Sigmoid colon (tissue), 4 donors: Measurements from ENCODE around the gene COQ10B.

Experiments used
- POLR2A ChIP-seq, 2 donors: fragments of 450-650 bp; IDR thresholded peaks; one replicate each; pipeline ENCODE4 v1.6.1; 2016; ENCODE audit warnings: antibody characterized with exemption in 2 of 2, mild to moderate bottlenecking in 2 of 2, moderate library complexity in 2 of 2
- POLR2AphosphoS5 ChIP-seq, 4 donors: sonication (generic); formaldehyde crosslinking; IDR thresholded peaks; one replicate each; pipeline ENCODE4 v1.6.1; 2017; ENCODE audit warnings: antibody characterized with exemption in 4 of 4
- TF ChIP-seq, protein P1 (sequence below), 4 experiments: fragments of 450-650 bp in 3 of 4; fragments of 200-600 bp in 1 of 4; IDR thresholded peaks; one replicate each; pipeline ENCODE4 v1.5.1; 2016 to 2019; ENCODE audit warnings: antibody characterized with exemption in 4 of 4, mild to moderate bottlenecking in 3 of 4, moderate library complexity in 2 of 4

- TF ChIP-seq POLR2A (IDR thresholded peaks at IDR 0.05) (peak; percentile 86 to 92), POLR2AphosphoS5 (IDR thresholded peaks at IDR 0.05) (peak; percentile 94 to 99 (median 98))
- TF ChIP-seq, protein P1, sequence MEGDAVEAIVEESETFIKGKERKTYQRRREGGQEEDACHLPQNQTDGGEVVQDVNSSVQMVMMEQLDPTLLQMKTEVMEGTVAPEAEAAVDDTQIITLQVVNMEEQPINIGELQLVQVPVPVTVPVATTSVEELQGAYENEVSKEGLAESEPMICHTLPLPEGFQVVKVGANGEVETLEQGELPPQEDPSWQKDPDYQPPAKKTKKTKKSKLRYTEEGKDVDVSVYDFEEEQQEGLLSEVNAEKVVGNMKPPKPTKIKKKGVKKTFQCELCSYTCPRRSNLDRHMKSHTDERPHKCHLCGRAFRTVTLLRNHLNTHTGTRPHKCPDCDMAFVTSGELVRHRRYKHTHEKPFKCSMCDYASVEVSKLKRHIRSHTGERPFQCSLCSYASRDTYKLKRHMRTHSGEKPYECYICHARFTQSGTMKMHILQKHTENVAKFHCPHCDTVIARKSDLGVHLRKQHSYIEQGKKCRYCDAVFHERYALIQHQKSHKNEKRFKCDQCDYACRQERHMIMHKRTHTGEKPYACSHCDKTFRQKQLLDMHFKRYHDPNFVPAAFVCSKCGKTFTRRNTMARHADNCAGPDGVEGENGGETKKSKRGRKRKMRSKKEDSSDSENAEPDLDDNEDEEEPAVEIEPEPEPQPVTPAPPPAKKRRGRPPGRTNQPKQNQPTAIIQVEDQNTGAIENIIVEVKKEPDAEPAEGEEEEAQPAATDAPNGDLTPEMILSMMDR (IDR thresholded peaks at IDR 0.05), result no peak
These were observed 46.5 kb downstream of the COQ10B start, which contains the start of the genes HSPD1 and HSPE1 for GRCh38 chr2:197499594-197500502.
